Measurements from ENCODE around the gene INMT.

INMT gene

GRCh38 chr7:30722187-30722586 is 29.7 kb upstream of the INMT start:
- Histone ChIP-seq H3K36me3 (ENCODE audit: insufficient read depth) (no peaks in the 10 kb centered on the region), H3K4me3 (IDR thresholded peaks at IDR 0.05; ENCODE audit: insufficient read depth, low read depth, low read length) (no peak overlapping the region), H2AFZ (ENCODE audit: low read depth) (no peak overlapping the region), H4K20me1 (ENCODE audit: insufficient read depth) (no peaks in the 10 kb centered on the region), H3K27me3 (ENCODE audit: insufficient read depth, low read depth) (no peaks in the 10 kb centered on the region), H3K27ac (no peak overlapping the region), H3K4me2 (no peak overlapping the region), H3K4me1 (ENCODE audit: low read depth, poor library complexity, severe bottlenecking) (peaks cover 9% of the 10 kb centered on the region), H3K79me2 (ENCODE audit: insufficient read depth, low read depth) (no peaks in the 10 kb centered on the region), H3K9ac (no peak overlapping the region)
- TF ChIP-seq, protein P1, sequence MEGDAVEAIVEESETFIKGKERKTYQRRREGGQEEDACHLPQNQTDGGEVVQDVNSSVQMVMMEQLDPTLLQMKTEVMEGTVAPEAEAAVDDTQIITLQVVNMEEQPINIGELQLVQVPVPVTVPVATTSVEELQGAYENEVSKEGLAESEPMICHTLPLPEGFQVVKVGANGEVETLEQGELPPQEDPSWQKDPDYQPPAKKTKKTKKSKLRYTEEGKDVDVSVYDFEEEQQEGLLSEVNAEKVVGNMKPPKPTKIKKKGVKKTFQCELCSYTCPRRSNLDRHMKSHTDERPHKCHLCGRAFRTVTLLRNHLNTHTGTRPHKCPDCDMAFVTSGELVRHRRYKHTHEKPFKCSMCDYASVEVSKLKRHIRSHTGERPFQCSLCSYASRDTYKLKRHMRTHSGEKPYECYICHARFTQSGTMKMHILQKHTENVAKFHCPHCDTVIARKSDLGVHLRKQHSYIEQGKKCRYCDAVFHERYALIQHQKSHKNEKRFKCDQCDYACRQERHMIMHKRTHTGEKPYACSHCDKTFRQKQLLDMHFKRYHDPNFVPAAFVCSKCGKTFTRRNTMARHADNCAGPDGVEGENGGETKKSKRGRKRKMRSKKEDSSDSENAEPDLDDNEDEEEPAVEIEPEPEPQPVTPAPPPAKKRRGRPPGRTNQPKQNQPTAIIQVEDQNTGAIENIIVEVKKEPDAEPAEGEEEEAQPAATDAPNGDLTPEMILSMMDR (conservative IDR thresholded peaks at IDR 0.05; ENCODE audit: low read depth, low read length), result no peak

DNA sequence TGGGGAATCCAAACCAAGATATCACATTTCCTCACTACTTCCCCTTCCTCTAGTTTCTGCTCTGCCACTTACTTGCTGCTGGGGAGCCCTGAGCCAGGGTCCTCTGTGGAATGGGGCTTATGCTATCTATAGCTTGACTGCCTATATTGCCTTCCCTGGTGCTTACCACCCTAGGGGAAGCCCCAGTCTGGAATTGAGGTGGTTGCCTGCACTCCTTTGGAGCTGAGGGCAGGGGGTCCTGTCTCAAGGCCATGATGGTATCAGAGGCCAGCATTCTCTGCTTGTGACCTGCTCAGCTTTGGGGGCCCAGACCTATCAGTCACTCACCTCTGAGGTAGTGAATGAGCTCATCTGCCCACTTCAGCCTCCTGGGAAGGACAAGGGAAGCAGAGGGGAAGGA is 29.3 kb upstream of the INMT start:
- H3K4me2 ChIP-seq, result no peak overlapping the region
- no peaks in the 10 kb centered on the region for H3K36me3 ChIP-seq (ENCODE audit: insufficient read depth)
- H3K27ac ChIP-seq, result no peak overlapping the region
- no peak overlapping the region for H2AFZ ChIP-seq (ENCODE audit: low read depth)
- peaks cover 10% of the 10 kb centered on the region for H3K4me1 ChIP-seq (ENCODE audit: low read depth, poor library complexity, severe bottlenecking)
- TF ChIP-seq, protein P1 (conservative IDR thresholded peaks at IDR 0.05; ENCODE audit: low read depth, low read length), result no peak
- no peaks in the 10 kb centered on the region for H3K27me3 ChIP-seq (ENCODE audit: insufficient read depth, low read depth)
- no peaks in the 10 kb centered on the region for H3K79me2 ChIP-seq (ENCODE audit: insufficient read depth, low read depth)
- no peaks in the 10 kb centered on the region for H4K20me1 ChIP-seq (ENCODE audit: insufficient read depth)
- no peak overlapping the region for H3K9ac ChIP-seq
- H3K4me3 ChIP-seq (IDR thresholded peaks at IDR 0.05; ENCODE audit: insufficient read depth, low read depth, low read length), result no peak overlapping the region

DNA sequence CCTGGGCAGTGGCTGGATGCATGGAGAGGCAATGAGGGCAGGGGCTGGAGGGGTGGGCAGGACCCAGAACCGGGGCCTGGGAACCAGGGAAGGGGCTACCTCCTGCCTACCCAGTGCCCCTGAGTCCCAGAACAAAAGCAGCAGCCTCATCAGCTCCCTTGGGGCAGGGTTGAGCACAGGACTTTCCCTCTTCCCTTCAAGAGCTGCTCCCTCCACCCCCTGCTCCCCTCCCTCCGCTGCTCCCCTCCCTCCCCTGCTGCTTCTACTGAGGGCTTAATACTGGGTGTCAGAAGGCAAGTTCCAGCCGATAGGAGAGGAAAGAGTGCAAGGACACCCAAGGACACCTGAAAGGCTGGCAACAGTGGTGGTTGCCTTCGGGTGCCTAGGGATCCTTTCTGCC is 28.2 kb upstream of the INMT start:
- H3K4me2 ChIP-seq, result no peak overlapping the region
- H3K4me3 ChIP-seq (IDR thresholded peaks at IDR 0.05; ENCODE audit: insufficient read depth, low read depth, low read length), result no peak overlapping the region
- H4K20me1 ChIP-seq (ENCODE audit: insufficient read depth), result no peaks in the 10 kb centered on the region
- no peaks in the 10 kb centered on the region for H3K36me3 ChIP-seq (ENCODE audit: insufficient read depth)
- no peaks in the 10 kb centered on the region for H3K79me2 ChIP-seq (ENCODE audit: insufficient read depth, low read depth)
- H2AFZ ChIP-seq (ENCODE audit: low read depth), result no peak overlapping the region
- no peaks in the 10 kb centered on the region for H3K27me3 ChIP-seq (ENCODE audit: insufficient read depth, low read depth)
- TF ChIP-seq, protein P1 (conservative IDR thresholded peaks at IDR 0.05; ENCODE audit: low read depth, low read length), result no peak
- no peak overlapping the region for H3K27ac ChIP-seq
- peaks cover 10% of the 10 kb centered on the region for H3K4me1 ChIP-seq (ENCODE audit: low read depth, poor library complexity, severe bottlenecking)
- H3K9ac ChIP-seq, result no peak overlapping the region

DNA sequence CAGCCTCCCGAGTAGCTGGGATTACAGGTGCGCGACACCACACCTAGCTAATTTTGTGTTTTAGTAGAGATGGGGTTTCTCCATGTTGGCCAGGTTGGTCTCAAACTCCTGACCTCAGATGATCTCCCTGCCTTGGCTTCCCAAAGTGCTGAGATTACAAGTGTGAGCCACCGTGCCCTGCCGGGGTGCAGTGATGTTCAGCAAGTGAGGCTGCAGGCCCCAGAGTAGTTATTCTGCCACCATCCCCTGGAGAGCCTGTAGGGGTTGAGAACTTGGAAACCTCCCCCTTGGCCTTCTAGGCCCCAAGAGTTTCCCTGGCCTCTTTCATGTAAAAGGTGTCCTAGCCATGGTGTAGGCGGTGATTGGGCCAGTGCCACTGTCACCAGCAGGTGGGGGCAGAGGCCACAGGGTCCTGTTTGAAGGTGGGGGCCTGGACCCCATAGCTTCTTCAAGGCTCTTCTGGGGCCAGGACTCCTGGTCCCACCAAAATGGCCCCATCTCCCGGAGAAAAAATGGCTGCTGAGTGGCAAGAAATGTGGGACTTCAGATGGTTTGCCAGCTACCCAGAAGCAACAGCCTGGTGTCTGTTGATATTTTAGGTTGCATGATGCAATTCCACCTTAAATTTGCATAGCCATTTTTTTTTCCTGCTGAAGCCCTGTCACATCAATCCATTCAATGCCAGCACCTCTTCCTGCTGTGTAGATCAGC is 25.5 kb upstream of the INMT start:
- Histone ChIP-seq H3K9ac (no peak overlapping the region), H4K20me1 (ENCODE audit: insufficient read depth) (no peaks in the 10 kb centered on the region), H3K27ac (no peak overlapping the region), H3K79me2 (ENCODE audit: insufficient read depth, low read depth) (no peaks in the 10 kb centered on the region), H2AFZ (ENCODE audit: low read depth) (no peak overlapping the region), H3K36me3 (ENCODE audit: insufficient read depth) (no peaks in the 10 kb centered on the region), H3K4me2 (no peak overlapping the region), H3K27me3 (ENCODE audit: insufficient read depth, low read depth) (no peaks in the 10 kb centered on the region), H3K4me3 (IDR thresholded peaks at IDR 0.05; ENCODE audit: insufficient read depth, low read depth, low read length) (no peak overlapping the region), H3K4me1 (ENCODE audit: low read depth, poor library complexity, severe bottlenecking) (peaks cover 10% of the 10 kb centered on the region)
- TF ChIP-seq, protein P1 (conservative IDR thresholded peaks at IDR 0.05; ENCODE audit: low read depth, low read length), result no peak

Measured in KMS-11 (cell line).